A673 (cell line): ENCODE measurements around the gene CPZ. TPM values are rescaled to one million over a fixed set of nuclear protein-coding genes. Genes with fewer than 3 reads are reported as not detected.

Source experiments
- BruUV-seq: library from RNA; stranded (reverse); fragments of 400-500 nt; replicated peaks from 2 replicates; lab custom pipeline; 2021; lab: Mats Ljungman, UMichigan
- CTCF ChIA-PET: fragments of 300-600 bp; sonication (Branson Sonifier 250); formaldehyde crosslinking; loops from one replicate; lab custom pipeline; 2022; ENCODE audit warnings: antibody characterized with exemption; lab: Charles Lee
- POLR2A ChIA-PET: fragments of 300-600 bp; sonication (Branson Sonifier 250); formaldehyde crosslinking; loops from one replicate; lab custom pipeline; 2022; ENCODE audit warnings: antibody characterized with exemption; ENCODE audit not compliant: low non-redundant PET; lab: Charles Lee
- DNase-seq: peaks from one replicate; pipeline ENCODE4 v3.0.0-alpha.2; 2015; ENCODE audit warnings: low spot score
- H3K27ac ChIP-seq: fragments of 200-600 bp; sonication (generic); 2 replicates; pipeline ENCODE4 v1.5.1; 2016; ENCODE audit warnings: mixed run types, low read depth, mild to moderate bottlenecking, mixed read lengths, antibody characterized with exemption, low read length; ENCODE audit not compliant: poor library complexity, severe bottlenecking
- H3K27me3 ChIP-seq: fragments of 200-600 bp; sonication (generic); replicated peaks from 2 replicates; pipeline ENCODE4 v1.6.1; 2017; ENCODE audit warnings: mixed run types, low read depth, mild to moderate bottlenecking, mixed read lengths, antibody characterized with exemption, low read length; ENCODE audit not compliant: insufficient read depth, poor library complexity
- H3K36me3 ChIP-seq: fragments of 200-600 bp; sonication (generic); 2 replicates; pipeline ENCODE4 v1.6.1; 2016; ENCODE audit warnings: mixed run types, mild to moderate bottlenecking, mixed read lengths, antibody characterized with exemption, low read length; ENCODE audit not compliant: insufficient read depth, poor library complexity, severe bottlenecking
- H3K4me1 ChIP-seq: fragments of 200-600 bp; sonication (generic); 2 replicates; pipeline ENCODE4 v1.6.1; 2017; ENCODE audit warnings: mixed run types, mild to moderate bottlenecking, mixed read lengths, antibody characterized with exemption, low read length; ENCODE audit not compliant: insufficient read depth, poor library complexity, severe bottlenecking
- H3K4me3 ChIP-seq: fragments of 200-600 bp; sonication (generic); 2 replicates; pipeline ENCODE4 v1.5.1; 2016; ENCODE audit warnings: low read depth, mixed run types, mild to moderate bottlenecking, mixed read lengths, low read length; ENCODE audit not compliant: poor library complexity, severe bottlenecking
- H3K9me3 ChIP-seq: fragments of 200-600 bp; sonication (generic); 2 replicates; pipeline ENCODE4 v1.6.1; 2016; ENCODE audit warnings: mixed run types, low read depth, mild to moderate bottlenecking, mixed read lengths, antibody characterized with exemption, low read length; ENCODE audit not compliant: poor library complexity, severe bottlenecking
- CTCF ChIP-seq: fragments of 300-800, 200-600 bp; sonication (generic); conservative IDR thresholded peaks from 2 replicates; pipeline ENCODE4 v1.5.1; 2017; ENCODE audit warnings: low read depth, mild to moderate bottlenecking, antibody characterized with exemption, low read length, moderate library complexity, mixed read lengths
- EZH2 ChIP-seq: fragments of 200-600 bp; sonication (generic); IDR thresholded peaks from 2 replicates; pipeline ENCODE4 v1.6.1; 2017; ENCODE audit warnings: borderline replicate concordance, low read depth, mild to moderate bottlenecking, mixed read lengths, antibody characterized with exemption, low read length; ENCODE audit not compliant: poor library complexity, severe bottlenecking
- intact Hi-C: fragments of 100-400 bp; cut with micrococcal nuclease; formaldehyde crosslinking; loops from one replicate; pipeline ENCODE4 v1.10.0; 2022; ENCODE audit not compliant: unreplicated experiment
- total RNA-seq: library from RNA; stranded (reverse); gene quantifications from 2 replicates; pipeline ENCODE4 v1.2.3, GENCODE V29; 2021

Gene CPZ
- total RNA-seq, 1 experiment from 2014 or later: 0.34 TPM

GRCh38 chr4:8571702-8572685 is 20.6 kb upstream of the CPZ start:
- H3K27ac ChIP-seq: no peak overlapping the region
- POLR2A ChIA-PET: no interaction called here
- H3K4me3 ChIP-seq: no peak overlapping the region
- DNase-seq: no peak
- intact Hi-C loops: no loop called here
- peaks cover 5% of the 10 kb centered on the region for H3K27me3 ChIP-seq
- no peaks in the 10 kb centered on the region for H3K36me3 ChIP-seq
- no TSS peak for BruUV-seq
- H3K9me3 ChIP-seq: no peaks in the 10 kb centered on the region
- CTCF ChIA-PET: no interaction called here
- TF ChIP-seq CTCF (no peak), EZH2 (no peak)
- no peaks in the 10 kb centered on the region for H3K4me1 ChIP-seq

- POLR2A ChIA-PET: no interaction called here
- intact Hi-C loops: no loop called here
Measured at GRCh38 chr4:8573266-8573665, 19.3 kb upstream of the CPZ start.

GRCh38 chr4:8574796-8575370 is 17.7 kb upstream of the CPZ start:
- Histone ChIP-seq H3K27ac (no peak overlapping the region), H3K36me3 (no peaks in the 10 kb centered on the region), H3K9me3 (no peaks in the 10 kb centered on the region), H3K4me3 (no peak overlapping the region), H3K4me1 (no peaks in the 10 kb centered on the region), H3K27me3 (peaks cover 19% of the 10 kb centered on the region)
- ChIA-PET POLR2A (no interaction called here), CTCF (no interaction called here)
- intact Hi-C loops: no loop called here
- DNase-seq: no peak
- no peak for TF ChIP-seq EZH2
- TF ChIP-seq CTCF: no peak
- BruUV-seq: no TSS peak

More at GRCh38 chr4:8573266-8573665, 19.3 kb upstream of the CPZ start:
- no peak for DNase-seq
- Histone ChIP-seq H3K36me3 (no peaks in the 10 kb centered on the region), H3K27me3 (peaks cover 16% of the 10 kb centered on the region), H3K4me3 (no peak overlapping the region), H3K4me1 (no peaks in the 10 kb centered on the region), H3K27ac (no peak overlapping the region), H3K9me3 (no peaks in the 10 kb centered on the region)
- no TSS peak for BruUV-seq
- CTCF ChIA-PET: no interaction called here
- TF ChIP-seq EZH2: no peak
- no peak for TF ChIP-seq CTCF
